ENCODE measurements around the gene MAPK8IP3.

Gene MAPK8IP3, protein sequence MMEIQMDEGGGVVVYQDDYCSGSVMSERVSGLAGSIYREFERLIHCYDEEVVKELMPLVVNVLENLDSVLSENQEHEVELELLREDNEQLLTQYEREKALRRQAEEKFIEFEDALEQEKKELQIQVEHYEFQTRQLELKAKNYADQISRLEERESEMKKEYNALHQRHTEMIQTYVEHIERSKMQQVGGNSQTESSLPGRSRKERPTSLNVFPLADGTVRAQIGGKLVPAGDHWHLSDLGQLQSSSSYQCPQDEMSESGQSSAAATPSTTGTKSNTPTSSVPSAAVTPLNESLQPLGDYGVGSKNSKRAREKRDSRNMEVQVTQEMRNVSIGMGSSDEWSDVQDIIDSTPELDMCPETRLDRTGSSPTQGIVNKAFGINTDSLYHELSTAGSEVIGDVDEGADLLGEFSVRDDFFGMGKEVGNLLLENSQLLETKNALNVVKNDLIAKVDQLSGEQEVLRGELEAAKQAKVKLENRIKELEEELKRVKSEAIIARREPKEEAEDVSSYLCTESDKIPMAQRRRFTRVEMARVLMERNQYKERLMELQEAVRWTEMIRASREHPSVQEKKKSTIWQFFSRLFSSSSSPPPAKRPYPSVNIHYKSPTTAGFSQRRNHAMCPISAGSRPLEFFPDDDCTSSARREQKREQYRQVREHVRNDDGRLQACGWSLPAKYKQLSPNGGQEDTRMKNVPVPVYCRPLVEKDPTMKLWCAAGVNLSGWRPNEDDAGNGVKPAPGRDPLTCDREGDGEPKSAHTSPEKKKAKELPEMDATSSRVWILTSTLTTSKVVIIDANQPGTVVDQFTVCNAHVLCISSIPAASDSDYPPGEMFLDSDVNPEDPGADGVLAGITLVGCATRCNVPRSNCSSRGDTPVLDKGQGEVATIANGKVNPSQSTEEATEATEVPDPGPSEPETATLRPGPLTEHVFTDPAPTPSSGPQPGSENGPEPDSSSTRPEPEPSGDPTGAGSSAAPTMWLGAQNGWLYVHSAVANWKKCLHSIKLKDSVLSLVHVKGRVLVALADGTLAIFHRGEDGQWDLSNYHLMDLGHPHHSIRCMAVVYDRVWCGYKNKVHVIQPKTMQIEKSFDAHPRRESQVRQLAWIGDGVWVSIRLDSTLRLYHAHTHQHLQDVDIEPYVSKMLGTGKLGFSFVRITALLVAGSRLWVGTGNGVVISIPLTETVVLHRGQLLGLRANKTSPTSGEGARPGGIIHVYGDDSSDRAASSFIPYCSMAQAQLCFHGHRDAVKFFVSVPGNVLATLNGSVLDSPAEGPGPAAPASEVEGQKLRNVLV (N-terminal part only)

GRCh38 chr16:1705688-1706385 is at the start of gene MAPK8IP3:
Gene MAPK8IP3, plus strand, starts transcription at chr16:1706195. Its CDS starts 145 bp downstream, at chr16:1706340.
- peak; percentile 93 to 97 for DNase-seq
- no peak for TF ChIP-seq GATA1 (IDR thresholded peaks at IDR 0.05; ENCODE audit: low read depth, low read length)
- peak; percentile 89 for TF ChIP-seq POLR2A (IDR thresholded peaks at IDR 0.05; ENCODE audit: low read length)

DNA sequence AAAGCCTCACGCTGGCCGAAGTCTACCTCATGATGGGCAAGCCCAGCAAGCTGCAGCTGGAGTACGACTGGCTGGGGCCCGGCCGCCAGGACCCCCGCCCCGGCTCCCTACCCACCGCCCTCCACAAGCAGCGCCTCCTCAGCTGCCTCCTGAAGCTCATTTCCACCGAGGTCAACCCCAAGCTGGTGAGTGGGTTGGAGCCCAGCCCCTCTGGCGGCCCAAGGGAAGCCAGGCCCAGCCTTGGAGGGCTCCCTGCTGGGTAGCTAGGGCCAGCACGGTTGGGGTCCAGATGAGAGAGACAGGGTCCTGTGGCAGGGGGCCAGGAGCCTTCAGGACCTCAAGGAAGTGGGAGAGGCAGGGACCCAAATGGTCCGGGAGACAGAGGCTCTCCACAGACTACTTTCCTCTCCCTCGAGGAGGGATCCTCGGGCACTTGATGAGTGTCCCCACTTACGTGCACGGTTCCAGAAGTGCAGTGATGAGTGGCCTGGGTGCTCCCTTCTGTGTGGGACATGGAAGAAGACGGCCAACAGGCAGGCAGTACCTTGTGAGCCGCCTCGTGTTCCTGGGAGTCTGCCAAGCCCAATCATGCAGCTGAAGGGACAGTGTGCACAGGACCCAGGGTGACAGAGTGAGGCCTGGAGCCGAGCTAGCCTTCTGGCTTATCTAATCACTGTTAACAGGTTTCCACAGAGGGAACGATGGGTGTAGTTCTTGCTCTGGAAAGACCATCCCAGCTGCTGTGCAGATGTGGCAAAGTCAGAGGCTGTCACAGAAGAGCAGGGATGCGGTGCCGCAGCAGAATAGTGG is 49.0 kb upstream of the MAPK8IP3 start:
- no peak for TF ChIP-seq POLR2A (IDR thresholded peaks at IDR 0.05; ENCODE audit: low read length)
- TF ChIP-seq GATA1 (IDR thresholded peaks at IDR 0.05; ENCODE audit: low read depth, low read length) = no peak
- peak; percentile 83 to 93 for DNase-seq

GRCh38 chr16:1657841-1658240 is 48.2 kb upstream of the MAPK8IP3 start:
- DNase-seq = no peak
- TF ChIP-seq GATA1 (IDR thresholded peaks at IDR 0.05; ENCODE audit: low read depth, low read length) (no peak), POLR2A (IDR thresholded peaks at IDR 0.05; ENCODE audit: low read length) (no peak)

GRCh38 chr16:1659031-1659430 is 47.0 kb upstream of the MAPK8IP3 start:
- no peak for DNase-seq

GRCh38 chr16:1661826-1662225 is 44.2 kb upstream of the MAPK8IP3 start:
- no peak for DNase-seq
- TF ChIP-seq POLR2A (IDR thresholded peaks at IDR 0.05; ENCODE audit: low read length) (no peak), GATA1 (IDR thresholded peaks at IDR 0.05; ENCODE audit: low read depth, low read length) (no peak)

More at GRCh38 chr16:1659031-1659430, 47.0 kb upstream of the MAPK8IP3 start:
- TF ChIP-seq GATA1 (IDR thresholded peaks at IDR 0.05; ENCODE audit: low read depth, low read length) = no peak
- no peak for TF ChIP-seq POLR2A (IDR thresholded peaks at IDR 0.05; ENCODE audit: low read length)

- no peak for DNase-seq
- TF ChIP-seq POLR2A (IDR thresholded peaks at IDR 0.05; ENCODE audit: low read length) (no peak), GATA1 (IDR thresholded peaks at IDR 0.05; ENCODE audit: low read depth, low read length) (no peak)
Measured at GRCh38 chr16:1662543-1662942, 43.5 kb upstream of the MAPK8IP3 start.

- DNase-seq = no peak
- TF ChIP-seq GATA1 (IDR thresholded peaks at IDR 0.05; ENCODE audit: low read depth, low read length) = no peak
Measured at GRCh38 chr16:1665829-1666228, 40.2 kb upstream of the MAPK8IP3 start.

- no peak for DNase-seq
- no peak for TF ChIP-seq GATA1 (IDR thresholded peaks at IDR 0.05; ENCODE audit: low read depth, low read length)
- no peak for TF ChIP-seq POLR2A (IDR thresholded peaks at IDR 0.05; ENCODE audit: low read length)
Measured at GRCh38 chr16:1666316-1666715, 39.7 kb upstream of the MAPK8IP3 start.

DNA sequence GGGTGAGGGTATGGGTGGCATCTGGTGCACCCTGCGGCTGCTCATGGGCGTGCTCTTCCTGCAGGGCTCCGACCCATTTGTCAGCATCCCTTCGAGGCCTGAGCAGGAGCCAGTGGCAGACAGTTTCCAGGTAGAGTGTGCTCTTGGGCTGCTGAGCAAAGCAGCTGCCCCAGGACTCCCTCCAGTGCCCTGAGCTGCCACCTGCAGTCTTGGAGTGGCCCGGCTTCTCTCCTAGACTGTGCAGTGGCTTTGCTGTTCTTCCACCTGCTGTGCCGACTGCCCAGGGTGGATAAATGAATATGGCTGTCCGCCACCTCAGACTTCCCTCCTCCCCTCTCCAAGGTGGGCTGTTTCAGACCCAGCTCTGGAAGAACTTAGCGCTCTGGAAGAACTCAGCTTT is 38.7 kb upstream of the MAPK8IP3 start:
- no peak for TF ChIP-seq GATA1 (IDR thresholded peaks at IDR 0.05; ENCODE audit: low read depth, low read length)
- no peak for TF ChIP-seq POLR2A (IDR thresholded peaks at IDR 0.05; ENCODE audit: low read length)
- DNase-seq = no peak

- DNase-seq = no peak
- TF ChIP-seq GATA1 (IDR thresholded peaks at IDR 0.05; ENCODE audit: low read depth, low read length) (no peak), POLR2A (IDR thresholded peaks at IDR 0.05; ENCODE audit: low read length) (no peak)
Measured at GRCh38 chr16:1667916-1668315, 38.1 kb upstream of the MAPK8IP3 start.

GRCh38 chr16:1668612-1669319 is 37.2 kb upstream of the MAPK8IP3 start:
- TF ChIP-seq GATA1 (IDR thresholded peaks at IDR 0.05; ENCODE audit: low read depth, low read length) = no peak
- TF ChIP-seq POLR2A (IDR thresholded peaks at IDR 0.05; ENCODE audit: low read length) = no peak
- no peak for DNase-seq

GRCh38 chr16:1669698-1670097 is 36.3 kb upstream of the MAPK8IP3 start:
- no peak for DNase-seq
- TF ChIP-seq POLR2A (IDR thresholded peaks at IDR 0.05; ENCODE audit: low read length) = no peak
- TF ChIP-seq GATA1 (IDR thresholded peaks at IDR 0.05; ENCODE audit: low read depth, low read length) = no peak

Measured in erythroblast (primary cell).